Neuronal stem cell (in vitro differentiated cells): ENCODE measurements around the gene OR10A2.

ENCODE experiments used
- DNase-seq: peaks from one replicate; pipeline ENCODE4 v3.0.0-alpha.2; 2013; ENCODE audit warnings: low spot score
- H2AFZ ChIP-seq: one replicate; pipeline ENCODE4 v1.6.1; 2013; ENCODE audit warnings: mild to moderate bottlenecking, low read length, inconsistent platforms
- H2AK5ac ChIP-seq: 2 replicates; pipeline ENCODE4 v1.6.1; 2013; ENCODE audit warnings: low read depth, mild to moderate bottlenecking, inconsistent platforms, low read length, moderate library complexity, mixed read lengths
- H2BK120ac ChIP-seq: 2 replicates; pipeline ENCODE4 v1.6.1; 2013; ENCODE audit warnings: low read depth, mild to moderate bottlenecking, inconsistent platforms, low read length, moderate library complexity, mixed read lengths
- H2BK12ac ChIP-seq: one replicate; pipeline ENCODE4 v1.6.1; 2013; ENCODE audit warnings: low read length, inconsistent platforms
- H2BK15ac ChIP-seq: 2 replicates; pipeline ENCODE4 v1.6.1; 2013; ENCODE audit warnings: mild to moderate bottlenecking, low read length, inconsistent platforms, mixed read lengths
- H2BK5ac ChIP-seq: one replicate; pipeline ENCODE4 v1.6.1; 2013; ENCODE audit warnings: inconsistent platforms, mild to moderate bottlenecking, low read length, moderate library complexity
- H3K14ac ChIP-seq: one replicate; pipeline ENCODE4 v1.6.1; 2013; ENCODE audit warnings: low read length, inconsistent platforms
- H3K18ac ChIP-seq: 2 replicates; pipeline ENCODE4 v1.6.1; 2013; ENCODE audit warnings: low read length, inconsistent platforms
- H3K23ac ChIP-seq: 2 replicates; pipeline ENCODE4 v1.6.1; 2013; ENCODE audit warnings: low read depth, mild to moderate bottlenecking, mixed read lengths, low read length, inconsistent platforms; ENCODE audit not compliant: poor library complexity
- H3K27ac ChIP-seq: replicated peaks from 3 replicates; pipeline ENCODE4 v1.5.1; 2013; ENCODE audit warnings: low read length, inconsistent platforms
- H3K27me3 ChIP-seq, 3 experiments: 2 replicates each; pipeline ENCODE4 v1.6.1; 2013; ENCODE audit warnings: low read length in 3 of 3, mild to moderate bottlenecking in 2 of 3, inconsistent platforms in 1 of 3, low read depth in 1 of 3, mixed read lengths in 1 of 3, moderate library complexity in 1 of 3; ENCODE audit not compliant: control insufficient read depth in 3 of 3, insufficient read depth in 3 of 3
- H3K36me3 ChIP-seq, 2 donors: replicated peaks in 1 of 2; 2 replicates each; pipeline ENCODE4 v1.6.1; 2013; ENCODE audit warnings: low read length in 2 of 2; ENCODE audit not compliant: control insufficient read depth in 2 of 2, insufficient read depth in 2 of 2
- H3K4ac ChIP-seq: 2 replicates; pipeline ENCODE4 v1.6.1; 2013; ENCODE audit warnings: inconsistent platforms, mild to moderate bottlenecking, low read length, moderate library complexity
- H3K4me1 ChIP-seq, 2 donors: 1 replicate in 1 of 2; 2 replicates in 1 of 2; pipeline ENCODE4 v1.6.1; 2013; ENCODE audit warnings: low read length in 2 of 2, low read depth in 1 of 2; ENCODE audit not compliant: control insufficient read depth in 2 of 2, insufficient read depth in 1 of 2
- H3K4me2 ChIP-seq: one replicate; pipeline ENCODE4 v1.6.1; 2013; ENCODE audit warnings: mild to moderate bottlenecking, low read length, inconsistent platforms; ENCODE audit not compliant: insufficient read depth, poor library complexity, severe bottlenecking
- H3K4me3 ChIP-seq, 2 donors: 2 replicates each; pipeline ENCODE4 v1.5.1; 2013; ENCODE audit warnings: low read length in 2 of 2, mild to moderate bottlenecking in 2 of 2, inconsistent platforms in 1 of 2, moderate library complexity in 1 of 2
- H3K79me1 ChIP-seq: one replicate; pipeline ENCODE4 v1.6.1; 2013; ENCODE audit warnings: low read depth, mild to moderate bottlenecking, inconsistent platforms, low read length, moderate library complexity
- H3K9ac ChIP-seq: one replicate; pipeline ENCODE4 v1.6.1; 2013; ENCODE audit warnings: mild to moderate bottlenecking, low read depth, low read length, inconsistent platforms; ENCODE audit not compliant: poor library complexity
- H3K9me3 ChIP-seq, 2 donors: replicated peaks in 1 of 2; 2 replicates each; pipeline versions ENCODE3 to v1.6.1; 2013; ENCODE audit warnings: low read length in 2 of 2, mild to moderate bottlenecking in 2 of 2, inconsistent platforms in 1 of 2, low read depth in 1 of 2, mixed read lengths in 1 of 2, moderate library complexity in 1 of 2; ENCODE audit not compliant: control insufficient read depth in 2 of 2, insufficient read depth in 1 of 2
- H4K8ac ChIP-seq: one replicate; pipeline ENCODE4 v1.6.1; 2013; ENCODE audit warnings: low read depth, mild to moderate bottlenecking, inconsistent platforms, low read length, moderate library complexity
- H4K91ac ChIP-seq: one replicate; pipeline ENCODE4 v1.6.1; 2013; ENCODE audit warnings: low read length, low read depth, mild to moderate bottlenecking, inconsistent platforms; ENCODE audit not compliant: poor library complexity
- WGBS, 2 donors: extraction: QIAGEN DNeasy Blood & Tissue Kit; methylation state at CpG; one replicate each; pipeline ENCODE4 v1.1.7; 2013; ENCODE audit warnings: missing lambda C conversion rate in 2 of 2, mixed read lengths in 1 of 2; ENCODE audit not compliant: insufficient read length in 2 of 2, insufficient replicate concordance in 1 of 2; ENCODE audit errors: extremely low coverage in 2 of 2; 5-methylcytosine and 5-hydroxymethylcytosine counted together

OR10A2 gene

GRCh38 chr11:6911378-6911777, 48.5 kb downstream of the OR10A2 start:
- no peak overlapping the region for H2BK15ac ChIP-seq
- DNase-seq = no peak
- no peak overlapping the region for H4K91ac ChIP-seq
- no peak overlapping the region for H3K4me2 ChIP-seq
- no peaks in the 10 kb centered on the region for H3K9me3 ChIP-seq
- no peak overlapping the region for H2BK5ac ChIP-seq
- no peaks in the 10 kb centered on the region for H3K36me3 ChIP-seq
- no peak overlapping the region for H3K9ac ChIP-seq
- no CpG with 5 or more reads among the region's 3 CpGs for WGBS, 2 donors
- H2BK120ac ChIP-seq = no peak overlapping the region
- H3K14ac ChIP-seq = no peak overlapping the region
- H2AK5ac ChIP-seq = no peak overlapping the region
- no peak overlapping the region for H2AFZ ChIP-seq
- no peak overlapping the region for H2BK12ac ChIP-seq
- H3K18ac ChIP-seq = no peak overlapping the region
- peak overlapping the region in 1 of 2 donors; percentile 22 for H3K4me3 ChIP-seq
- no peak overlapping the region for H3K4ac ChIP-seq
- H3K4me1 ChIP-seq = no peaks in the 10 kb centered on the region
- H3K79me1 ChIP-seq = no peaks in the 10 kb centered on the region
- H3K27ac ChIP-seq = no peak overlapping the region
- no peaks in the 10 kb centered on the region for H3K27me3 ChIP-seq
- no peak overlapping the region for H4K8ac ChIP-seq
- no peak overlapping the region for H3K23ac ChIP-seq

DNA sequence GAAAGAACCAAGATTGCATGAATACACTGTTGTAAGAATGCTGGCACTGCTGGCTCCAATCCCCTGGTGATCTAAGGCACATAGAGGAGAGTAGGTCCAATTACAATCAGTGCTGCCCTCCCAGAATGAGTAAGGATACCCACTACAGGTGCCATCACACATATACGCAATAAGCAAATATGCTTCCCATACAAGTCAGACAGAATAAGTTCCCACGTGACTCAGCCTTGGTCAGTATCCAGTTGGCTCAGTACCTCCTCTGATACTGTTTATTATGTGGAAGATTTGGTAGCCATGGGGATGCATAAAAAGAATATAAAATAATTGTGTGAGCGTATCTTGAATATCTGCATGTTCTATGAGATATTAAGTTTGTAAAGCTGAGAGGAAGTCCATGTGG, 49.1 kb downstream of the OR10A2 start:
- no peak overlapping the region for H3K4ac ChIP-seq
- H3K14ac ChIP-seq = no peak overlapping the region
- no peak overlapping the region for H3K27ac ChIP-seq
- H3K4me3 ChIP-seq = no peak overlapping the region
- no peaks in the 10 kb centered on the region for H3K27me3 ChIP-seq
- no peaks in the 10 kb centered on the region for H3K4me1 ChIP-seq
- H3K9ac ChIP-seq = no peak overlapping the region
- no peak overlapping the region for H3K23ac ChIP-seq
- no peak overlapping the region for H2BK12ac ChIP-seq
- no peak overlapping the region for H2BK5ac ChIP-seq
- no peak overlapping the region for H4K8ac ChIP-seq
- H2AK5ac ChIP-seq = no peak overlapping the region
- H2AFZ ChIP-seq = no peak overlapping the region
- H3K18ac ChIP-seq = no peak overlapping the region
- WGBS, 2 donors = 100% methylated on average over 1 of the region's 3 CpGs; no CpG with 5 or more reads in 1 of the 2 donors
- H2BK15ac ChIP-seq = no peak overlapping the region
- no peaks in the 10 kb centered on the region for H3K79me1 ChIP-seq
- no peak overlapping the region for H4K91ac ChIP-seq
- H3K36me3 ChIP-seq = no peaks in the 10 kb centered on the region
- H2BK120ac ChIP-seq = no peak overlapping the region
- no peaks in the 10 kb centered on the region for H3K9me3 ChIP-seq
- H3K4me2 ChIP-seq = no peak overlapping the region
- DNase-seq = no peak

DNA sequence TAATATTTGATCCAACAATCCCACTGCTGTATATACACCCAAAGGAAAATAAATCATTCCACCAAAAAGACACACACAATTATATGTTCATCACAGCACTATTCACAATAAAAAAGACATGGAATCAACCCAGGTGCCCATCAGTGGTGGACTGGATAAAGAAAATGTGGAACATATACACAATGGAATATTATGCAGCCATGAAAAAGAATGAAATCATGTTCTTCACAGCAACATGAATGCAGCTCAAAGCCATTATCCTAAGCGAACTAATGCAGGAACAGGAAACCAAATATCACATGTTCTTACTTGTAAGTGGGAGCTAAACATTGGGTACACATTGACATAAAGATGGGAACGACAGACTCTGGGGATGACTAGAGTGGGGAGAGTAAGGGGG, 56.8 kb downstream of the OR10A2 start:
- Histone ChIP-seq H3K4me1 (no peaks in the 10 kb centered on the region), H2AFZ (no peak overlapping the region), H3K9me3 (no peaks in the 10 kb centered on the region), H3K9ac (no peak overlapping the region), H4K8ac (no peak overlapping the region), H2BK12ac (no peak overlapping the region), H3K23ac (no peak overlapping the region), H3K18ac (no peak overlapping the region), H2AK5ac (no peak overlapping the region), H3K27me3 (no peaks in the 10 kb centered on the region), H3K4me3 (no peak overlapping the region), H3K27ac (no peak overlapping the region), H3K36me3 (no peaks in the 10 kb centered on the region), H2BK5ac (no peak overlapping the region), H3K79me1 (no peaks in the 10 kb centered on the region), H2BK15ac (no peak overlapping the region), H4K91ac (no peak overlapping the region), H3K14ac (no peak overlapping the region), H2BK120ac (no peak overlapping the region), H3K4me2 (no peak overlapping the region), H3K4ac (no peak overlapping the region)
- no peak for DNase-seq
- WGBS, 2 donors = no CpG with 5 or more reads among the region's 2 CpGs

DNA sequence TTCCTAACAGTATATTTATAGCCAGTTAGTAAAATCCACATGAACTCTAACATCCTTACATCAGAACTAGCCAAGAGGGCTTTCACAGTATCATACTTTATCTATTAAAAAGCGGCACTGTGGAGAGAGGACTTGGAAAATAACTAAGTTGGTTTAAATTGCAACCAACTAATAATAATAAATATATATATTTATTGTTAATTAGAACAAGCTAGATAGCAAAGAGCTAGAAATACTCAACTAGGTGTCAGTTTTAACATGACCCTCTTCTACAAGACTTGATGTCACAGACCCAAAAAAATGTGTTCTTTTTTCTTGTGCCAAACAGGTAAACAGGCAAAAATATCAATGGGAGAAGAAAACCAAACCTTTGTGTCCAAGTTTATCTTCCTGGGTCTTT, 57.8 kb downstream of the OR10A2 start, which contains the start of gene OR2D3:
Gene OR2D3 (plus strand): TSS at position 301 of the 400 bp plus-strand sequence. CDS start 0 bp downstream, at position 301.
- H3K4me2 ChIP-seq = no peak within 1 kb of the TSS
- no peaks in the 10 kb centered on the region for H3K27me3 ChIP-seq
- H3K9me3 ChIP-seq = no peaks in the 10 kb centered on the region
- no peak within 1 kb of the TSS for H3K27ac ChIP-seq
- no peak within 1 kb of the TSS for H2BK120ac ChIP-seq
- H3K9ac ChIP-seq = no peak within 1 kb of the TSS
- WGBS, 2 donors = no CpG with 5 or more reads among the region's 1 CpG
- DNase-seq = no peak
- no peak within 1 kb of the TSS for H2BK15ac ChIP-seq
- no peak within 1 kb of the TSS for H3K4me3 ChIP-seq
- no peak within 1 kb of the TSS for H2AK5ac ChIP-seq
- no peak within 1 kb of the TSS for H4K8ac ChIP-seq
- no peaks in the 10 kb centered on the region for H3K79me1 ChIP-seq
- peaks cover 0 to 2% of the 10 kb centered on the region in 2 donors for H3K4me1 ChIP-seq
- no peak within 1 kb of the TSS for H2BK12ac ChIP-seq
- no peak within 1 kb of the TSS for H2AFZ ChIP-seq
- no peak within 1 kb of the TSS for H3K14ac ChIP-seq
- no peak within 1 kb of the TSS for H3K4ac ChIP-seq
- H4K91ac ChIP-seq = no peak within 1 kb of the TSS
- no peaks in the 10 kb centered on the region for H3K36me3 ChIP-seq
- no peak within 1 kb of the TSS for H3K23ac ChIP-seq
- no peak within 1 kb of the TSS for H3K18ac ChIP-seq
- no peak within 1 kb of the TSS for H2BK5ac ChIP-seq
